HepG2 (cell line): ENCODE data around the gene TMBIM6. TPM values are rescaled to one million over a fixed set of nuclear protein-coding genes. Genes with fewer than 3 reads are reported as not detected.

Source experiments
- ATAC-seq: fragments of 200-7000 bp; cut with Tn5 transposase; 3 replicates; pipeline ENCODE4 v1.9.1; 2020; ENCODE audit warnings: mild to moderate bottlenecking, moderate library complexity
- BruUV-seq: library from RNA; stranded (reverse); fragments of 400-500 nt; replicated peaks from 2 replicates; lab custom pipeline; 2021; lab: Mats Ljungman, UMichigan
- CTCF ChIA-PET: fragments of 300-600 bp; formaldehyde crosslinking; extraction: SDS; loops from one replicate; lab custom pipeline; 2021; ENCODE audit warnings: low total read pairs, inconsistent platforms, low intra/inter-chr PET ratio; lab: Yijun Ruan, JAX
- POLR2A ChIA-PET: fragments of 350-600 bp; sonication (Branson Sonifier 250); formaldehyde crosslinking; loops from one replicate; lab custom pipeline; 2020; ENCODE audit warnings: antibody characterized with exemption, inconsistent platforms; lab: Yijun Ruan, JAX
- DNase-seq: peaks from one replicate; pipeline ENCODE4 v3.0.0-alpha.2; 2015; ENCODE audit warnings: low spot score
- FAIRE-seq: peaks from 3 replicates; lab custom pipeline; 2011; peaks lifted over from hg19 to GRCh38; lab: Jason Lieb, UNC
- H2AFZ ChIP-seq: one replicate; pipeline ENCODE4 v1.6.1; 2011; ENCODE audit warnings: low read length, inconsistent platforms
- H3K27ac ChIP-seq: fragments of 300-600 bp; 3 replicates; pipeline ENCODE4 v1.8.0; 2011; ENCODE audit warnings: mixed run types, mild to moderate bottlenecking, mixed read lengths, low read length, inconsistent platforms; ENCODE audit not compliant: insufficient read depth; ENCODE audit errors: extremely low read length
- H3K27me3 ChIP-seq, 2 experiments: fragments of 200-600 bp in 1 of 2; 2 replicates in 1 of 2; 3 replicates in 1 of 2; pipeline versions ENCODE4 v1.6.0 to v1.8.0; 2011; ENCODE audit warnings: low read length in 2 of 2, mild to moderate bottlenecking in 2 of 2, moderate library complexity in 2 of 2, inconsistent platforms in 1 of 2; ENCODE audit not compliant: insufficient read depth in 2 of 2, control insufficient read depth in 1 of 2
- H3K36me3 ChIP-seq, 2 experiments: fragments of 200-600 bp in 1 of 2; replicated peaks in 1 of 2; 2 replicates in 1 of 2; 3 replicates in 1 of 2; pipeline versions ENCODE4 v1.5.1 to v1.8.0; 2011; ENCODE audit warnings: low read length in 2 of 2, inconsistent platforms in 1 of 2; ENCODE audit not compliant: insufficient read depth in 2 of 2, control insufficient read depth in 1 of 2
- H3K4me1 ChIP-seq: 2 replicates; pipeline ENCODE4 v1.5.1; 2012; ENCODE audit warnings: low read length, inconsistent platforms; ENCODE audit not compliant: insufficient read depth
- H3K4me2 ChIP-seq: 2 replicates; pipeline ENCODE4 v1.6.0; 2011; ENCODE audit warnings: low read depth, low read length, inconsistent platforms
- H3K4me3 ChIP-seq, 3 experiments: fragments of 200-600 bp in 1 of 3; sonication (generic), shearing (Covaris generic) in 1 of 3; replicated peaks in 1 of 3; 2 replicates each; pipeline ENCODE4 v1.5.1; 2011 to 2016; ENCODE audit warnings: low read length in 3 of 3, inconsistent platforms in 2 of 3, low read depth in 2 of 3, mild to moderate bottlenecking in 2 of 3, control low read depth in 1 of 3, mixed read lengths in 1 of 3; ENCODE audit not compliant: insufficient read depth in 1 of 3
- H3K79me2 ChIP-seq: one replicate; pipeline ENCODE4 v1.6.1; 2011; ENCODE audit warnings: low read length, inconsistent platforms; ENCODE audit not compliant: insufficient read depth
- H3K9ac ChIP-seq: 2 replicates; pipeline ENCODE4 v1.6.0; 2011; ENCODE audit warnings: mild to moderate bottlenecking, low read depth, low read length, inconsistent platforms; ENCODE audit not compliant: insufficient read depth
- H3K9me3 ChIP-seq: 2 replicates; pipeline ENCODE4 v1.5.1; 2012; ENCODE audit warnings: mild to moderate bottlenecking, low read length
- H4K20me1 ChIP-seq: 2 replicates; pipeline ENCODE4 v1.6.0; 2011; ENCODE audit warnings: inconsistent platforms, mild to moderate bottlenecking, low read length, moderate library complexity; ENCODE audit not compliant: insufficient read depth
- ARNT2 ChIP-seq: sonication (generic); formaldehyde crosslinking; IDR thresholded peaks from 2 replicates; pipeline ENCODE4 v1.8.0; 2022; ENCODE audit warnings: mild to moderate bottlenecking, low read depth, missing genetic modification reagents, moderate library complexity
- KDM2A ChIP-seq: sonication (generic); formaldehyde crosslinking; IDR thresholded peaks from 2 replicates; pipeline ENCODE4 v1.4.0; 2020; ENCODE audit warnings: low read depth, missing genetic modification reagents, borderline replicate concordance
- KDM5A ChIP-seq: fragments of 200-600 bp; sonication (generic); IDR thresholded peaks from 2 replicates; pipeline ENCODE4 v1.7.0; 2018; ENCODE audit warnings: antibody characterized with exemption, mild to moderate bottlenecking, low read length, borderline replicate concordance
- KLF15 ChIP-seq: sonication (generic); formaldehyde crosslinking; IDR thresholded peaks from 2 replicates; pipeline ENCODE4 v1.8.1; 2023; ENCODE audit warnings: borderline replicate concordance, mild to moderate bottlenecking, inconsistent platforms, missing genetic modification reagents, mixed read lengths
- NFYB ChIP-seq: sonication (generic); formaldehyde crosslinking; IDR thresholded peaks from 2 replicates; pipeline ENCODE4 v1.4.0; 2020; ENCODE audit warnings: missing genetic modification reagents
- PAX8 ChIP-seq: sonication (generic); formaldehyde crosslinking; IDR thresholded peaks from 2 replicates; pipeline ENCODE4 v1.8.0; 2022; ENCODE audit warnings: mild to moderate bottlenecking, missing genetic modification reagents, borderline replicate concordance
- ZFY ChIP-seq: sonication (generic); formaldehyde crosslinking; IDR thresholded peaks from 2 replicates; pipeline ENCODE4 v1.4.0; 2020; ENCODE audit warnings: missing genetic modification reagents
- ZNF550 ChIP-seq: sonication (generic); formaldehyde crosslinking; IDR thresholded peaks from 2 replicates; pipeline ENCODE4 v1.4.0; 2020; ENCODE audit warnings: mild to moderate bottlenecking, missing genetic modification reagents, borderline replicate concordance
- ZNF768 ChIP-seq: sonication (generic); formaldehyde crosslinking; IDR thresholded peaks from 2 replicates; pipeline ENCODE4 v1.4.0; 2020; ENCODE audit warnings: missing genetic modification reagents
- ZNF773 ChIP-seq: sonication (generic); formaldehyde crosslinking; IDR thresholded peaks from 2 replicates; pipeline ENCODE4 v1.4.0; 2020; ENCODE audit warnings: missing genetic modification reagents, borderline replicate concordance
- WGBS: methylation state at CpG from one replicate; pipeline ENCODE4 v1.1.6; 2017; ENCODE audit warnings: low lambda C conversion rate; 5-methylcytosine and 5-hydroxymethylcytosine counted together
- in situ Hi-C: cut with HindIII; loops from 2 replicates; pipeline ENCODE4 v1.10.0; 2017; ENCODE audit warnings: low pct_unique_long_range_greater_than_20kb; ENCODE audit not compliant: extremely low pct_ligation_motif_present
- intact Hi-C: fragments of 100-400 bp; cut with micrococcal nuclease; formaldehyde crosslinking; loops from one replicate; pipeline ENCODE4 v1.10.0; 2022; ENCODE audit not compliant: unreplicated experiment
- polyA plus RNA-seq, 8 experiments: library from polyadenylated mRNA; depleted of rRNA in 3 of 8; stranded (reverse) in 7 of 8; unstranded in 1 of 8; fragments of >200 nt; fragmentation: Illumina TruSeq in 4 of 8; extraction: Trizol in 4 of 8; gene quantifications; 2 replicates each; pipeline versions ENCODE4 v1.2.1 to v1.2.3, GENCODE V29; 2011 to 2016; ENCODE audit warnings: low read depth in 4 of 8, missing spikeins in 1 of 8, mixed read lengths in 1 of 8; ENCODE audit not compliant: insufficient read depth in 1 of 8
- total RNA-seq, 5 experiments: library from RNA; depleted of rRNA; stranded (reverse); fragments of >200 nt; fragmentation: Illumina TruSeq; extraction: Trizol; gene quantifications; 2 replicates each; pipeline ENCODE4 v1.2.3, GENCODE V29; 2016; ENCODE audit warnings: low read depth in 1 of 5
- TF ChIP-seq, protein P1 (sequence below): sonication (generic); formaldehyde crosslinking; IDR thresholded peaks from 2 replicates; pipeline ENCODE4 v1.4.0; 2020; ENCODE audit warnings: missing genetic modification reagents, borderline replicate concordance
- TF ChIP-seq, protein P2 (sequence below): sonication (generic); formaldehyde crosslinking; IDR thresholded peaks from 2 replicates; pipeline ENCODE4 v1.5.1; 2020; ENCODE audit warnings: missing genetic modification reagents, mild to moderate bottlenecking, borderline replicate concordance
- TF ChIP-seq, protein P3 (sequence below): sonication (generic); formaldehyde crosslinking; IDR thresholded peaks from 2 replicates; pipeline ENCODE4 v1.9.0; 2022; ENCODE audit warnings: low read depth, missing genetic modification reagents

Gene TMBIM6
- total and polyA plus RNA-seq, 2 of the 13 experiments (the other 11 are each of a cell fraction or from before 2014, with no cell fraction given): 412 to 468 TPM

DNA sequence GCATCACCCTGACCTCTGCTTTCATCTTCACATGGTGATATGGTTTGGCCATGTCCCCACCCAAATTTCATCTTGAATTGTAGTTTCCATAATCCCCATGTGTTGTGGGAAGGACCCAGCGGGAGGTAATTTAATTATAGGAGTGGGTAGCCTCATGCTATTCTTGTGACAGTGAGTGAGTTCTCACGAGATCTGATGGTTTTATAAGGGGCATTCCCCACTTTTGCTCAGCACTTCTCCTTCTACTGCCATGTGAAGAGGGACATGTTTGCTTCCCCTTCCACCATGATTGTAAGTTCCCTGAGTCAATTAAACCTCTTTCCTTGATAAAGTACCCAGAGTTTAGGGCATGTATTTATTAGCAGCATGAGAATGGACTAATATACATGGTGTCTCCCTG, 38.2 kb downstream of the TMBIM6 start:
- Histone ChIP-seq H2AFZ (no peak overlapping the region), H3K4me1 (peaks cover 16% of the 10 kb centered on the region), H3K9me3 (no peaks in the 10 kb centered on the region), H3K27me3 (peaks cover 0 to 4% of the 10 kb centered on the region in 2 experiments; a peak in 1 of 5 replicates), H3K79me2 (no peaks in the 10 kb centered on the region), H3K36me3 (no peaks in the 10 kb centered on the region), H3K4me2 (no peak overlapping the region), H3K27ac (no peak overlapping the region), H3K4me3 (no peak overlapping the region), H4K20me1 (no peaks in the 10 kb centered on the region), H3K9ac (no peak overlapping the region)
- BruUV-seq: no TSS peak
- DNase-seq (no peak), ATAC-seq (no peak), FAIRE-seq (no peak)
- in situ Hi-C loops: loop anchor here (10.0 kb wide), 1 partner anchor 55 kb away; no protein-coding TSS in a partner anchor
- TF ChIP-seq KLF15 (CRISPR knock-in tag) (no peak), ZNF550 (CRISPR knock-in tag) (no peak), ZNF768 (CRISPR knock-in tag) (no peak), ARNT2 (CRISPR knock-in tag) (no peak), KDM2A (no peak), ZNF773 (CRISPR knock-in tag) (no peak), KDM5A (no peak), ZFY (CRISPR knock-in tag) (no peak), NFYB (CRISPR knock-in tag) (no peak), PAX8 (CRISPR knock-in tag) (no peak)
- TF ChIP-seq, protein P1, sequence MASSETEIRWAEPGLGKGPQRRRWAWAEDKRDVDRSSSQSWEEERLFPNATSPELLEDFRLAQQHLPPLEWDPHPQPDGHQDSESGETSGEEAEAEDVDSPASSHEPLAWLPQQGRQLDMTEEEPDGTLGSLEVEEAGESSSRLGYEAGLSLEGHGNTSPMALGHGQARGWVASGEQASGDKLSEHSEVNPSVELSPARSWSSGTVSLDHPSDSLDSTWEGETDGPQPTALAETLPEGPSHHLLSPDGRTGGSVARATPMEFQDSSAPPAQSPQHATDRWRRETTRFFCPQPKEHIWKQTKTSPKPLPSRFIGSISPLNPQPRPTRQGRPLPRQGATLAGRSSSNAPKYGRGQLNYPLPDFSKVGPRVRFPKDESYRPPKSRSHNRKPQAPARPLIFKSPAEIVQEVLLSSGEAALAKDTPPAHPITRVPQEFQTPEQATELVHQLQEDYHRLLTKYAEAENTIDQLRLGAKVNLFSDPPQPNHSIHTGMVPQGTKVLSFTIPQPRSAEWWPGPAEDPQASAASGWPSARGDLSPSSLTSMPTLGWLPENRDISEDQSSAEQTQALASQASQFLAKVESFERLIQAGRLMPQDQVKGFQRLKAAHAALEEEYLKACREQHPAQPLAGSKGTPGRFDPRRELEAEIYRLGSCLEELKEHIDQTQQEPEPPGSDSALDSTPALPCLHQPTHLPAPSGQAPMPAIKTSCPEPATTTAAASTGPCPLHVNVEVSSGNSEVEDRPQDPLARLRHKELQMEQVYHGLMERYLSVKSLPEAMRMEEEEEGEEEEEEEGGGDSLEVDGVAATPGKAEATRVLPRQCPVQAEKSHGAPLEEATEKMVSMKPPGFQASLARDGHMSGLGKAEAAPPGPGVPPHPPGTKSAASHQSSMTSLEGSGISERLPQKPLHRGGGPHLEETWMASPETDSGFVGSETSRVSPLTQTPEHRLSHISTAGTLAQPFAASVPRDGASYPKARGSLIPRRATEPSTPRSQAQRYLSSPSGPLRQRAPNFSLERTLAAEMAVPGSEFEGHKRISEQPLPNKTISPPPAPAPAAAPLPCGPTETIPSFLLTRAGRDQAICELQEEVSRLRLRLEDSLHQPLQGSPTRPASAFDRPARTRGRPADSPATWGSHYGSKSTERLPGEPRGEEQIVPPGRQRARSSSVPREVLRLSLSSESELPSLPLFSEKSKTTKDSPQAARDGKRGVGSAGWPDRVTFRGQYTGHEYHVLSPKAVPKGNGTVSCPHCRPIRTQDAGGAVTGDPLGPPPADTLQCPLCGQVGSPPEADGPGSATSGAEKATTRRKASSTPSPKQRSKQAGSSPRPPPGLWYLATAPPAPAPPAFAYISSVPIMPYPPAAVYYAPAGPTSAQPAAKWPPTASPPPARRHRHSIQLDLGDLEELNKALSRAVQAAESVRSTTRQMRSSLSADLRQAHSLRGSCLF (CRISPR knock-in tag): no peak
- TF ChIP-seq, protein P2, sequence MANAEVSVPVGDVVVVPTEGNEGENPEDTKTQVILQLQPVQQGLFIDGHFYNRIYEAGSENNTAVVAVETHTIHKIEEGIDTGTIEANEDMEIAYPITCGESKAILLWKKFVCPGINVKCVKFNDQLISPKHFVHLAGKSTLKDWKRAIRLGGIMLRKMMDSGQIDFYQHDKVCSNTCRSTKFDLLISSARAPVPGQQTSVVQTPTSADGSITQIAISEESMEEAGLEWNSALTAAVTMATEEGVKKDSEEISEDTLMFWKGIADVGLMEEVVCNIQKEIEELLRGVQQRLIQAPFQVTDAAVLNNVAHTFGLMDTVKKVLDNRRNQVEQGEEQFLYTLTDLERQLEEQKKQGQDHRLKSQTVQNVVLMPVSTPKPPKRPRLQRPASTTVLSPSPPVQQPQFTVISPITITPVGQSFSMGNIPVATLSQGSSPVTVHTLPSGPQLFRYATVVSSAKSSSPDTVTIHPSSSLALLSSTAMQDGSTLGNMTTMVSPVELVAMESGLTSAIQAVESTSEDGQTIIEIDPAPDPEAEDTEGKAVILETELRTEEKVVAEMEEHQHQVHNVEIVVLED (CRISPR knock-in tag): no peak
- TF ChIP-seq, protein P3, sequence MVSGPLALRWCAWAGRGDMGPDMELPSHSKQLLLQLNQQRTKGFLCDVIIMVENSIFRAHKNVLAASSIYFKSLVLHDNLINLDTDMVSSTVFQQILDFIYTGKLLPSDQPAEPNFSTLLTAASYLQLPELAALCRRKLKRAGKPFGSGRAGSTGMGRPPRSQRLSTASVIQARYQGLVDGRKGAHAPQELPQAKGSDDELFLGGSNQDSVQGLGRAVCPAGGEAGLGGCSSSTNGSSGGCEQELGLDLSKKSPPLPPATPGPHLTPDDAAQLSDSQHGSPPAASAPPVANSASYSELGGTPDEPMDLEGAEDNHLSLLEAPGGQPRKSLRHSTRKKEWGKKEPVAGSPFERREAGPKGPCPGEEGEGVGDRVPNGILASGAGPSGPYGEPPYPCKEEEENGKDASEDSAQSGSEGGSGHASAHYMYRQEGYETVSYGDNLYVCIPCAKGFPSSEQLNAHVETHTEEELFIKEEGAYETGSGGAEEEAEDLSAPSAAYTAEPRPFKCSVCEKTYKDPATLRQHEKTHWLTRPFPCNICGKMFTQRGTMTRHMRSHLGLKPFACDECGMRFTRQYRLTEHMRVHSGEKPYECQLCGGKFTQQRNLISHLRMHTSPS: no peak
- intact Hi-C loops: loop anchor here (2.0 to 10.0 kb wide), 2 partner anchors 55 to 135 kb away; no protein-coding TSS in a partner anchor
- ChIA-PET POLR2A (no interaction called here), CTCF (interaction anchor here (4.4 kb wide), 1 partner anchor 59 kb away, joined by 39 read pairs; no protein-coding TSS in a partner anchor)
- 7% methylated on average over 2 of the region's 2 CpGs for WGBS
